Measurements from ENCODE around the gene LEFTY1. TPM values are rescaled to one million over a fixed set of nuclear protein-coding genes. Genes with fewer than 3 reads are reported as not detected.

LEFTY1 gene
- total and polyA plus RNA-seq, 9 of the 15 experiments (the other 6 are each of a cell fraction or from before 2014, with no cell fraction given) = 0.07 to 0.24 (median 0.17) TPM; not detected in 5

DNA sequence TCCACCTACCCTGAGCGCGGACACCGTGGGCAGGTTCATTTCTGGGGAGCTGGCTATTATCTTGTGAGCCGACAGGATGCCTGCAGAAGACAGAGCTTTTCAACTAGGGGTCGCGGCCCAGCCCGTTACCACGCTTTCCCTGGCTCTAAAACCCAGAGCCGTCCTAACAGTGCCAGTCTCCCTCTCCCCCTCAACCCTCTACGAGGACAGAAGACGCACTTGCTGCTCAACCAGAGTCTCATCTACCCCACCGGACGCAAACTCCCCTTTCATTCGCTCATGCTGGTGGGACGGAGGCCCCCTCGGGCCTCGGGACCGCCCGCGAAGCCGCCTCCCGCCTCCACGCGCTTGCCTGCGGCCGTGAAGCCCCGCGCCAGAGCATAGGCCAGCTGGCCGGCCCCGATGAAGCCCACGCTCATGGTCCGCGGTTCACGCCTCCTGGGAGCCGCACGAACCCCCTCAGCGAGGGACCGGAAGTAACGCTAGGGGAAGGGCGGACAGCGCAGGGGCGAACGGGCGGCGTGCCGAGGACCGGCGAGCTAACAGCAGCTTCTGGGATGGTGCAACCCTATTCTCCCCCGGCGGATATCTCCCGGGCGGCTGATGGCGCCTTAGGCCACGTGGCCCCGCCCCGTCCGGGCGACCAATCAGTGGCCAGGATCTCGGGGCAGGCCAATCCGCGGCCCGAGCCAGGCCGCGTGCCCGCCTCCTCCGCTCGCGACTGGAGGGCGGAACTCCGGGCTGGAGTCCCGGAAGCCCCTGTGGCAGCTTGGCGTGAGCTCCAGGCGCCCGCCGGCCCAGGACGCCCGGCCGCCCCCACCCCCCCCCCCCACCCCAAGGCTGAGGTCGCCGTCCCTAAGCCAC lies 35.0 kb upstream of the LEFTY1 start, which contains the start of gene PYCR2 (continued):
- TF ChIP-seq, protein P1, sequence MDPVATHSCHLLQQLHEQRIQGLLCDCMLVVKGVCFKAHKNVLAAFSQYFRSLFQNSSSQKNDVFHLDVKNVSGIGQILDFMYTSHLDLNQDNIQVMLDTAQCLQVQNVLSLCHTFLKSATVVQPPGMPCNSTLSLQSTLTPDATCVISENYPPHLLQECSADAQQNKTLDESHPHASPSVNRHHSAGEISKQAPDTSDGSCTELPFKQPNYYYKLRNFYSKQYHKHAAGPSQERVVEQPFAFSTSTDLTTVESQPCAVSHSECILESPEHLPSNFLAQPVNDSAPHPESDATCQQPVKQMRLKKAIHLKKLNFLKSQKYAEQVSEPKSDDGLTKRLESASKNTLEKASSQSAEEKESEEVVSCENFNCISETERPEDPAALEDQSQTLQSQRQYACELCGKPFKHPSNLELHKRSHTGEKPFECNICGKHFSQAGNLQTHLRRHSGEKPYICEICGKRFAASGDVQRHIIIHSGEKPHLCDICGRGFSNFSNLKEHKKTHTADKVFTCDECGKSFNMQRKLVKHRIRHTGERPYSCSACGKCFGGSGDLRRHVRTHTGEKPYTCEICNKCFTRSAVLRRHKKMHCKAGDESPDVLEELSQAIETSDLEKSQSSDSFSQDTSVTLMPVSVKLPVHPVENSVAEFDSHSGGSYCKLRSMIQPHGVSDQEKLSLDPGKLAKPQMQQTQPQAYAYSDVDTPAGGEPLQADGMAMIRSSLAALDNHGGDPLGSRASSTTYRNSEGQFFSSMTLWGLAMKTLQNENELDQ (CRISPR knock-in tag; IDR thresholded peaks at IDR 0.05; ENCODE audit: borderline replicate concordance) = no peak
- TF ChIP-seq, protein P2, sequence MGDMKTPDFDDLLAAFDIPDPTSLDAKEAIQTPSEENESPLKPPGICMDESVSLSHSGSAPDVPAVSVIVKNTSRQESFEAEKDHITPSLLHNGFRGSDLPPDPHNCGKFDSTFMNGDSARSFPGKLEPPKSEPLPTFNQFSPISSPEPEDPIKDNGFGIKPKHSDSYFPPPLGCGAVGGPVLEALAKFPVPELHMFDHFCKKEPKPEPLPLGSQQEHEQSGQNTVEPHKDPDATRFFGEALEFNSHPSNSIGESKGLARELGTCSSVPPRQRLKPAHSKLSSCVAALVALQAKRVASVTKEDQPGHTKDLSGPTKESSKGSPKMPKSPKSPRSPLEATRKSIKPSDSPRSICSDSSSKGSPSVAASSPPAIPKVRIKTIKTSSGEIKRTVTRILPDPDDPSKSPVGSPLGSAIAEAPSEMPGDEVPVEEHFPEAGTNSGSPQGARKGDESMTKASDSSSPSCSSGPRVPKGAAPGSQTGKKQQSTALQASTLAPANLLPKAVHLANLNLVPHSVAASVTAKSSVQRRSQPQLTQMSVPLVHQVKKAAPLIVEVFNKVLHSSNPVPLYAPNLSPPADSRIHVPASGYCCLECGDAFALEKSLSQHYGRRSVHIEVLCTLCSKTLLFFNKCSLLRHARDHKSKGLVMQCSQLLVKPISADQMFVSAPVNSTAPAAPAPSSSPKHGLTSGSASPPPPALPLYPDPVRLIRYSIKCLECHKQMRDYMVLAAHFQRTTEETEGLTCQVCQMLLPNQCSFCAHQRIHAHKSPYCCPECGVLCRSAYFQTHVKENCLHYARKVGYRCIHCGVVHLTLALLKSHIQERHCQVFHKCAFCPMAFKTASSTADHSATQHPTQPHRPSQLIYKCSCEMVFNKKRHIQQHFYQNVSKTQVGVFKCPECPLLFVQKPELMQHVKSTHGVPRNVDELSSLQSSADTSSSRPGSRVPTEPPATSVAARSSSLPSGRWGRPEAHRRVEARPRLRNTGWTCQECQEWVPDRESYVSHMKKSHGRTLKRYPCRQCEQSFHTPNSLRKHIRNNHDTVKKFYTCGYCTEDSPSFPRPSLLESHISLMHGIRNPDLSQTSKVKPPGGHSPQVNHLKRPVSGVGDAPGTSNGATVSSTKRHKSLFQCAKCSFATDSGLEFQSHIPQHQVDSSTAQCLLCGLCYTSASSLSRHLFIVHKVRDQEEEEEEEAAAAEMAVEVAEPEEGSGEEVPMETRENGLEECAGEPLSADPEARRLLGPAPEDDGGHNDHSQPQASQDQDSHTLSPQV (IDR thresholded peaks at IDR 0.05) = no peak; the same call in none of the 2 replicates
- TF ChIP-seq POLR3G (IDR thresholded peaks at IDR 0.05; ENCODE audit: extremely low read depth, insufficient read length, insufficient replicate concordance) = no peak
- no peak for TF ChIP-seq NFIX (CRISPR knock-in tag; IDR thresholded peaks at IDR 0.05; ENCODE audit: low read depth)
- TF ChIP-seq PPARD (CRISPR knock-in tag; IDR thresholded peaks at IDR 0.05) = no peak
- TF ChIP-seq, protein P3, sequence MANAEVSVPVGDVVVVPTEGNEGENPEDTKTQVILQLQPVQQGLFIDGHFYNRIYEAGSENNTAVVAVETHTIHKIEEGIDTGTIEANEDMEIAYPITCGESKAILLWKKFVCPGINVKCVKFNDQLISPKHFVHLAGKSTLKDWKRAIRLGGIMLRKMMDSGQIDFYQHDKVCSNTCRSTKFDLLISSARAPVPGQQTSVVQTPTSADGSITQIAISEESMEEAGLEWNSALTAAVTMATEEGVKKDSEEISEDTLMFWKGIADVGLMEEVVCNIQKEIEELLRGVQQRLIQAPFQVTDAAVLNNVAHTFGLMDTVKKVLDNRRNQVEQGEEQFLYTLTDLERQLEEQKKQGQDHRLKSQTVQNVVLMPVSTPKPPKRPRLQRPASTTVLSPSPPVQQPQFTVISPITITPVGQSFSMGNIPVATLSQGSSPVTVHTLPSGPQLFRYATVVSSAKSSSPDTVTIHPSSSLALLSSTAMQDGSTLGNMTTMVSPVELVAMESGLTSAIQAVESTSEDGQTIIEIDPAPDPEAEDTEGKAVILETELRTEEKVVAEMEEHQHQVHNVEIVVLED (CRISPR knock-in tag; IDR thresholded peaks at IDR 0.05) = peak; percentile 68
- no peak for TF ChIP-seq ZNF217 (CRISPR knock-in tag; IDR thresholded peaks at IDR 0.05)
- TF ChIP-seq RBM25 (IDR thresholded peaks at IDR 0.05; ENCODE audit: low read depth, low read length, severe bottlenecking) = peak; percentile 100
- TF ChIP-seq POLR2A (conservative IDR thresholded peaks at IDR 0.05) = peak; percentile 97
- 0 out of 2 replicates have a peak, but pooled peaks have one; percentile 14 for TF ChIP-seq ELF4 (CRISPR knock-in tag; IDR thresholded peaks at IDR 0.05)
- no peak for TF ChIP-seq FOXA3 (CRISPR knock-in tag; conservative IDR thresholded peaks at IDR 0.05 in 1 of 2, IDR thresholded peaks at IDR 0.05 in 1 of 2)
- TF ChIP-seq, protein P4, sequence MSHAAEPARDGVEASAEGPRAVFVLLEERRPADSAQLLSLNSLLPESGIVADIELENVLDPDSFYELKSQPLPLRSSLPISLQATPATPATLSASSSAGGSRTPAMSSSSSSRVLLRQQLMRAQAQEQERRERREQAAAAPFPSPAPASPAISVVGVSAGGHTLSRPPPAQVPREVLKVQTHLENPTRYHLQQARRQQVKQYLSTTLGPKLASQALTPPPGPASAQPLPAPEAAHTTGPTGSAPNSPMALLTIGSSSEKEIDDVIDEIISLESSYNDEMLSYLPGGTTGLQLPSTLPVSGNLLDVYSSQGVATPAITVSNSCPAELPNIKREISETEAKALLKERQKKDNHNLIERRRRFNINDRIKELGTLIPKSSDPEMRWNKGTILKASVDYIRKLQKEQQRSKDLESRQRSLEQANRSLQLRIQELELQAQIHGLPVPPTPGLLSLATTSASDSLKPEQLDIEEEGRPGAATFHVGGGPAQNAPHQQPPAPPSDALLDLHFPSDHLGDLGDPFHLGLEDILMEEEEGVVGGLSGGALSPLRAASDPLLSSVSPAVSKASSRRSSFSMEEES (CRISPR knock-in tag; IDR thresholded peaks at IDR 0.05) = no peak

All from K562 (cell line).